Progenitor cell of endocrine pancreas (in vitro differentiated cells): Measurements from ENCODE around the gene RNU5B-1. TPM values are rescaled to one million over a fixed set of nuclear protein-coding genes. Genes with fewer than 3 reads are reported as not detected.
A peak's percentile ranks its signal among the peaks of the same experiment; 100 is the strongest.

Experiments used
- DNase-seq: peaks from one replicate; pipeline ENCODE4 v3.0.0; 2021; ENCODE audit warnings: low spot score; ENCODE audit not compliant: unreplicated experiment
- H3K27ac Mint-ChIP-seq: 2 replicates; pipeline ENCODE4 v1.8.0; 2021; ENCODE audit warnings: mild to moderate bottlenecking, moderate library complexity, mixed read lengths
- H3K27me3 Mint-ChIP-seq: 2 replicates; pipeline ENCODE4 v1.8.0; 2021; ENCODE audit warnings: mixed read lengths
- H3K36me3 Mint-ChIP-seq: 2 replicates; pipeline ENCODE4 v1.8.0; 2022; ENCODE audit warnings: mixed read lengths; ENCODE audit not compliant: insufficient read depth
- H3K4me1 Mint-ChIP-seq: 2 replicates; pipeline ENCODE4 v1.8.0; 2021; ENCODE audit warnings: low read depth, mixed read lengths
- H3K4me3 Mint-ChIP-seq: 2 replicates; pipeline ENCODE4 v1.8.0; 2021; ENCODE audit warnings: low read depth, mild to moderate bottlenecking, moderate library complexity, mixed read lengths
- H3K9me3 Mint-ChIP-seq: 2 replicates; pipeline ENCODE4 v1.8.0; 2021; ENCODE audit warnings: low read depth, mixed read lengths
- CTCF ChIP-seq: fragments of 200-600 bp; sonication (generic); IDR thresholded peaks from one replicate; pipeline ENCODE4 v1.5.0; 2021; ENCODE audit warnings: antibody characterized with exemption, mild to moderate bottlenecking; ENCODE audit not compliant: unreplicated experiment
- total RNA-seq: library from RNA; stranded (reverse); gene quantifications from 2 replicates; pipeline ENCODE4 v1.2.1, GENCODE V29; 2021

The RNU5B-1 gene
- total RNA-seq, 1 donor from 2014 or later: 41.3 TPM

GRCh38 chr15:65331811-65332210, 27.3 kb downstream of the RNU5B-1 start:
- H3K36me3 Mint-ChIP-seq: peaks cover 18% of the 10 kb centered on the region
- no peaks in the 10 kb centered on the region for H3K27me3 Mint-ChIP-seq
- no peak for TF ChIP-seq CTCF
- H3K4me1 Mint-ChIP-seq: peaks cover 11% of the 10 kb centered on the region
- no peak for DNase-seq
- no peaks in the 10 kb centered on the region for H3K9me3 Mint-ChIP-seq
- no peak overlapping the region for H3K4me3 Mint-ChIP-seq
- H3K27ac Mint-ChIP-seq: no peak overlapping the region

GRCh38 chr15:65332391-65333147, 28.1 kb downstream of the RNU5B-1 start:
- no peak for TF ChIP-seq CTCF
- Mint-ChIP-seq H3K36me3 (peaks cover 18% of the 10 kb centered on the region), H3K27ac (no peak overlapping the region)

GRCh38 chr15:65333148-65333820, 28.8 kb downstream of the RNU5B-1 start:
- H3K9me3 Mint-ChIP-seq: no peaks in the 10 kb centered on the region
- peaks cover 14% of the 10 kb centered on the region for H3K4me1 Mint-ChIP-seq
- H3K36me3 Mint-ChIP-seq: peaks cover 13% of the 10 kb centered on the region
- no peaks in the 10 kb centered on the region for H3K27me3 Mint-ChIP-seq
- H3K4me3 Mint-ChIP-seq: no peak overlapping the region
- H3K27ac Mint-ChIP-seq: peak overlapping the region; percentile 69
- TF ChIP-seq CTCF: no peak
- no peak for DNase-seq

More at GRCh38 chr15:65332391-65333147, 28.1 kb downstream of the RNU5B-1 start:
- no peaks in the 10 kb centered on the region for H3K9me3 Mint-ChIP-seq
- no peak for DNase-seq
- H3K4me3 Mint-ChIP-seq: no peak overlapping the region
- H3K27me3 Mint-ChIP-seq: no peaks in the 10 kb centered on the region
- peaks cover 14% of the 10 kb centered on the region for H3K4me1 Mint-ChIP-seq

DNA sequence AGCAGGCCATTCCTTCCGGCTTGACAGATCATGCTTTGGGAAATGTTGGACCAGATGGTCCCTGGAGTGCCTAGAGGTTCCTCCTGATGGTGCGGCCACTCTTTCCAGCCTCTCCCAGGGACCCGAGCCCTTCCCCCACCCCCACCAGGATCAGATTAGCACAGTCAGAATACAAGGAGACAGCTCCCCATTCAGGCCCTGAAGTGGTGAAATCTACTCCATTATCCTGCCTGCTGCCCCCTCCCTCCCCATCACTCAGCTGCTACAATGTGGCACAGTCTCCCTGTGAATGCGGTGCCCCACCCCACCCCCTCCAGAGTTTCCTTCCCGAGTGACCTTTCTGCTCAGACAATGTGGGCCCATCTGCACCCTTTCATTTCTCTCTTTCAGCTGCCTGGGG, 29.4 kb downstream of the RNU5B-1 start:
- H3K27ac Mint-ChIP-seq: peak overlapping the region; percentile 69
- H3K4me3 Mint-ChIP-seq: no peak overlapping the region
- no peaks in the 10 kb centered on the region for H3K27me3 Mint-ChIP-seq
- H3K4me1 Mint-ChIP-seq: peaks cover 17% of the 10 kb centered on the region
- DNase-seq: no peak
- no peak for TF ChIP-seq CTCF
- H3K36me3 Mint-ChIP-seq: peaks cover 11% of the 10 kb centered on the region
- no peaks in the 10 kb centered on the region for H3K9me3 Mint-ChIP-seq

DNA sequence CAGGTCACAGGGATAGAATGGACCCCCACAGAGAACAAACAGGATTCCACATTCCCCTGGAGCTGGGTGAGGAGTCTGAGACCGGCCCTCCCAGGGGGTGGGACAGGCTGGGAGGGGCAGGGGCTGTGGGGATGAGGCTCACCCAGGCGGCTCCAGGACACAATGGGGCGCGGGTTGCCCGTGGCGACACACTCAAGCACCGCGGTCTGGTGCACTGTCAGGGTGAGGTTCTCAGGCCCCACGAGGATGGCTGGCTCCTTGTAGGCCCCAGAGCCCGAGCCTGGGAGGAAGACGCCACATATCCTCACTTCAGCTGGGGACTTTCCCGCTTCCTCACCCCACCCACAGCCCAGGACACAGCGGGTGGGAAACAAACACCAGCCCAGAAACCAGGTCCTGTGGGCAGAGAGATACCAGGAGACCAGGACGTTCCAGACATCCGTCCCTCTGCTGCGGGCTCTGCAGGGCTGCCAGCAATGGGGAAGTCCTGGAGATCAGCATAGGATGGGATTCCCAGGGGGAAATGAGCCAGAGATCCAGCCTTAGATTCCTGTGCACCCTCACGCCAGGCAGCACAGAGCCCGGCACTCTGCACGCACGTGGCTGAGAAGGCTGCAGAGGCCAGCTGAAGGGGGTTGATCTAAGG, 30.2 kb downstream of the RNU5B-1 start:
- Mint-ChIP-seq H3K4me1 (peaks cover 19% of the 10 kb centered on the region), H3K27ac (peak overlapping the region; percentile 45), H3K36me3 (peaks cover 9% of the 10 kb centered on the region), H3K9me3 (no peaks in the 10 kb centered on the region), H3K4me3 (no peak overlapping the region), H3K27me3 (no peaks in the 10 kb centered on the region)
- TF ChIP-seq CTCF: no peak
- DNase-seq: no peak
